ENCODE results near the gene DROSHA.

The DROSHA gene

GRCh38 chr5:31359839-31360238 lies 172.1 kb downstream of the DROSHA start:
- no peak for TF ChIP-seq CTCF (IDR thresholded peaks at IDR 0.05; ENCODE audit: low read depth, low read length)
- no peak for TF ChIP-seq MAX (IDR thresholded peaks at IDR 0.05; ENCODE audit: low read depth, low read length)
- no peak for TF ChIP-seq MYC (IDR thresholded peaks at IDR 0.05; ENCODE audit: low read depth, low read length)
- no peak for TF ChIP-seq POLR2A (IDR thresholded peaks at IDR 0.05; ENCODE audit: extremely low read depth, insufficient read length)
- H3K4me3 ChIP-seq (ENCODE audit: low read depth, low read length) = no peak overlapping the region
- no peak for DNase-seq (ENCODE audit: low read depth)

GRCh38 chr5:31357038-31357437 lies 174.9 kb downstream of the DROSHA start:
- H3K4me3 ChIP-seq (ENCODE audit: low read depth, low read length) = no peak overlapping the region
- TF ChIP-seq MYC (IDR thresholded peaks at IDR 0.05; ENCODE audit: low read depth, low read length) (no peak), POLR2A (IDR thresholded peaks at IDR 0.05; ENCODE audit: extremely low read depth, insufficient read length) (no peak), MAX (IDR thresholded peaks at IDR 0.05; ENCODE audit: low read depth, low read length) (no peak), CTCF (IDR thresholded peaks at IDR 0.05; ENCODE audit: low read depth, low read length) (no peak)
- DNase-seq (ENCODE audit: low read depth) = no peak

GRCh38 chr5:31355337-31355736 lies 176.6 kb downstream of the DROSHA start:
- TF ChIP-seq MAX (IDR thresholded peaks at IDR 0.05; ENCODE audit: low read depth, low read length) (no peak), POLR2A (IDR thresholded peaks at IDR 0.05; ENCODE audit: extremely low read depth, insufficient read length) (no peak), CTCF (IDR thresholded peaks at IDR 0.05; ENCODE audit: low read depth, low read length) (no peak), MYC (IDR thresholded peaks at IDR 0.05; ENCODE audit: low read depth, low read length) (no peak)
- DNase-seq (ENCODE audit: low read depth) = peak; percentile 27

More at GRCh38 chr5:31355337-31355736, 176.6 kb downstream of the DROSHA start:
- no peak overlapping the region for H3K4me3 ChIP-seq (ENCODE audit: low read depth, low read length)

All from NB4 (cell line).